Measurements from ENCODE around the gene ERICH3.

DNA sequence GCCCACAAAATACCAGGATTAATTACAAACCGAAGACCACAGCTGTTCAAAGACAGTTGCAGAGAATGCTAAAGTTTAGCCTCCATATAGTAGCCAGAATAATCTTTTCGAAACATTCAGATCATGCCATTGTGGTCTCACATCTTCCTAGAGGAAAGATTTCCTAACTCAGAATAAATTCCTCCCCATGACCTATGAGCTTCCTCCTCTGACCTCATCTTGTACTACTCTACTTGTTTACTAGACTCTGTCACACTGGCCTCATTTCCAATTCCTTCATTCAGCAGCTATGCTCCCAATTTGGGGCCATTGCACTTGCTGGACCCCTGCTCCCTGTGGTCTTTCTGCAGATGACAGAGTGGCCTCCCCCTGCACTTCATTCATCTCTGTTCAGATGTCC is 89.4 kb downstream of the ERICH3 start:
- TF ChIP-seq, protein P1, sequence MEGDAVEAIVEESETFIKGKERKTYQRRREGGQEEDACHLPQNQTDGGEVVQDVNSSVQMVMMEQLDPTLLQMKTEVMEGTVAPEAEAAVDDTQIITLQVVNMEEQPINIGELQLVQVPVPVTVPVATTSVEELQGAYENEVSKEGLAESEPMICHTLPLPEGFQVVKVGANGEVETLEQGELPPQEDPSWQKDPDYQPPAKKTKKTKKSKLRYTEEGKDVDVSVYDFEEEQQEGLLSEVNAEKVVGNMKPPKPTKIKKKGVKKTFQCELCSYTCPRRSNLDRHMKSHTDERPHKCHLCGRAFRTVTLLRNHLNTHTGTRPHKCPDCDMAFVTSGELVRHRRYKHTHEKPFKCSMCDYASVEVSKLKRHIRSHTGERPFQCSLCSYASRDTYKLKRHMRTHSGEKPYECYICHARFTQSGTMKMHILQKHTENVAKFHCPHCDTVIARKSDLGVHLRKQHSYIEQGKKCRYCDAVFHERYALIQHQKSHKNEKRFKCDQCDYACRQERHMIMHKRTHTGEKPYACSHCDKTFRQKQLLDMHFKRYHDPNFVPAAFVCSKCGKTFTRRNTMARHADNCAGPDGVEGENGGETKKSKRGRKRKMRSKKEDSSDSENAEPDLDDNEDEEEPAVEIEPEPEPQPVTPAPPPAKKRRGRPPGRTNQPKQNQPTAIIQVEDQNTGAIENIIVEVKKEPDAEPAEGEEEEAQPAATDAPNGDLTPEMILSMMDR (conservative IDR thresholded peaks at IDR 0.05) = no peak
- TF ChIP-seq EZH2 (IDR thresholded peaks at IDR 0.05; ENCODE audit: low read depth) = no peak
